ENCODE results near the gene FERMT2. TPM values are rescaled to one million over a fixed set of nuclear protein-coding genes. Genes with fewer than 3 reads are reported as not detected.
A peak's percentile ranks its signal among the peaks of the same experiment; 100 is the strongest.

FERMT2 gene
- total and polyA plus RNA-seq, 8 donors: 10.4 to 27.9 (median 16.6) TPM

DNA sequence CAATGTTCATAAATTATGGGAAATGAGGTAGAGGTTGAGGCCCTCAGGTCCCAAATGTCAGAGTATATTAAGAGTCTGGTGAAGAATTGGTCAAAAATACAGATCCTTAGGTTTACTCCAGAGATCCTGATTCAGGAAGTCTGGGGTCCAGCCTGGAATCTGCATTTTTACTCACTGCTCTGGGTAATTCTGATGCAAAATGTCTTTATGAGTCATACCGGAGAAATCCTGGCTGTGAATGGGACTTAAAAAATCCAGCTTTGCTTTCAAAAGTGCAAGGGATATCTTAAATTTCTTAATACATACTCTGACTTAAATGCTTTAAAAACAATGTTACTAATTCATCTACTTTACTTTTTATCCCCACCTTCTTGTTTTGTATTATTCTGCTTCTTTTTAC lies 74.5 kb downstream of the FERMT2 start:
- FAIRE-seq (no peak), DNase-seq (no peak), ATAC-seq (peak in 1 of 4 donors; percentile 23)
- no peak for TF ChIP-seq CTCF (IDR thresholded peaks at IDR 0.05)
- peaks cover 0 to 30% (median 11%) of the 10 kb centered on the region in 3 donors for H3K36me3 ChIP-seq
- H3K4me3 ChIP-seq: no peak overlapping the region
- H3K27ac ChIP-seq: no peak overlapping the region
- WGBS, 2 donors: 90 to 96% methylated on average over 1 of the region's 1 CpG
- H3K4me1 ChIP-seq: no peaks in the 10 kb centered on the region
- H3K9me3 ChIP-seq: no peaks in the 10 kb centered on the region
- intact Hi-C loops (cut with DNase I): no loop called here
- H3K27me3 ChIP-seq: no peaks in the 10 kb centered on the region

- Histone ChIP-seq H3K27ac (no peak overlapping the region), H3K4me3 (no peak overlapping the region), H3K9me3 (no peaks in the 10 kb centered on the region), H3K27me3 (no peaks in the 10 kb centered on the region), H3K36me3 (peaks cover 0 to 36% (median 11%) of the 10 kb centered on the region in 3 donors), H3K4me1 (no peaks in the 10 kb centered on the region)
- no peak for TF ChIP-seq CTCF (IDR thresholded peaks at IDR 0.05)
- FAIRE-seq: no peak
- WGBS, 2 donors: 84 to 94% methylated on average over 4 of the region's 4 CpGs
- no peak for DNase-seq
- ATAC-seq: no peak
- intact Hi-C loops (cut with DNase I): no loop called here
These were observed 75.1 kb downstream of the FERMT2 start for GRCh38 chr14:52875707-52876106.

DNA sequence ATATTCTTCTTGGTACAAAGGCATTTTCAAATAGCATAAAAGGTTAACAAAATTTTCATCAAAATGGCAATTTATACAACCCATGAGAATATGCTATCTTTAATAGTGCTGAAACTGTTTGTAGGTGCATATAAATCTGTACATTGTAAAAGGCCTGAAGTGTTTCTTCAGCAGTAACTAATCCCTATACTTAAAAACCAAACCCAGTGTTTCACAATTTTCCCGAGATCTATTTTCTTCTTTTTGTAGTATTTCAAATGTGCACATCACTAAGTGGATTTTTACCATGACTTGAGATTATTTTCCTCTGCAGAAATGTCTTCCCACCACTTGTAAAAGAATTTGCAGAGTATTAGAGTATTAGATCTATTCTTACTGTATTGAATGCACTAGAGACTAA lies 76.5 kb downstream of the FERMT2 start:
- Histone ChIP-seq H3K27me3 (no peaks in the 10 kb centered on the region), H3K4me3 (no peak overlapping the region), H3K36me3 (peaks cover 0 to 45% (median 12%) of the 10 kb centered on the region in 3 donors), H3K9me3 (no peaks in the 10 kb centered on the region), H3K27ac (no peak overlapping the region), H3K4me1 (no peaks in the 10 kb centered on the region)
- WGBS, 2 donors: 90 to 100% methylated on average over 1 of the region's 1 CpG
- ATAC-seq: no peak
- intact Hi-C loops (cut with DNase I): no loop called here
- no peak for TF ChIP-seq CTCF (IDR thresholded peaks at IDR 0.05)
- no peak for FAIRE-seq
- DNase-seq: no peak

- DNase-seq (no peak), FAIRE-seq (no peak), ATAC-seq (peak in 1 of 4 donors; percentile 37)
- intact Hi-C loops (cut with DNase I): no loop called here
- Histone ChIP-seq H3K4me3 (no peak overlapping the region), H3K9me3 (no peaks in the 10 kb centered on the region), H3K4me1 (no peaks in the 10 kb centered on the region), H3K27ac (no peak overlapping the region), H3K36me3 (peaks cover 0 to 48% (median 15%) of the 10 kb centered on the region in 3 donors), H3K27me3 (no peaks in the 10 kb centered on the region)
- 84 to 85% methylated on average over 7 of the region's 7 CpGs for WGBS, 2 donors
- TF ChIP-seq CTCF (IDR thresholded peaks at IDR 0.05): no peak
These were observed 77.2 kb downstream of the FERMT2 start for GRCh38 chr14:52873694-52874093.

DNA sequence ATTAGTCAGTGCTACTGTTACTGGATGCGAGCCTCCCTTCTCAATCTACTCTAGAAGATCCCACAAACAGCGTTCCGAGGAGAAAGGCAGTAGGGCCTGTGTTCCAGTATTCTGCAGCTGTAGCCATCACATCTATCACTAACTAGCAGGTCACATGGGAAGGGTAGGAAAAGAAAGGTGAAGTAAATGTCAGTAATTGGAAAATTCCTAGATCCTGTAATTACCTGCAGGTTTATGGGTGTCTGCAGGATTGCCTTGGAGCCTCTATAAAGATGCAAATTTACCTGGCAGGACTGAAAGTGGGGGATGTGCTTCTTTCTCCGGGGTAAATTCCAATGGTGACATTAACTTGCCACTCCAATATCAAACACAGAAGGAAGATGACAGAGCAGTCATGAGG lies 77.8 kb downstream of the FERMT2 start:
- Histone ChIP-seq H3K36me3 (peaks cover 0 to 54% (median 19%) of the 10 kb centered on the region in 3 donors), H3K9me3 (no peaks in the 10 kb centered on the region), H3K4me1 (no peaks in the 10 kb centered on the region), H3K27me3 (no peaks in the 10 kb centered on the region), H3K4me3 (no peak overlapping the region), H3K27ac (no peak overlapping the region)
- 87 to 94% methylated on average over 4 of the region's 4 CpGs for WGBS, 2 donors
- intact Hi-C loops (cut with DNase I): no loop called here
- TF ChIP-seq CTCF (IDR thresholded peaks at IDR 0.05): no peak
- no peak for FAIRE-seq
- no peak for DNase-seq
- no peak for ATAC-seq
